Left lung (tissue), 10 donors: ENCODE results near the gene FAM114A1. TPM values are rescaled to one million over a fixed set of nuclear protein-coding genes. Genes with fewer than 3 reads are reported as not detected.

ENCODE experiments used
- ATAC-seq: fragments of 200-7000 bp; cut with Tn5 transposase; one replicate; pipeline ENCODE4 v1.9.1; 2020; ENCODE audit warnings: moderate library complexity
- DNase-seq, 4 donors: peaks; one replicate each; pipeline ENCODE4 v3.0.0-alpha.2; 2013 to 2020
- H3K27ac ChIP-seq, 2 donors: fragments of 200-600 bp; sonication (generic) in 1 of 2; one replicate each; pipeline versions ENCODE4 v1.5.0 to v1.8.0; 2020 to 2021
- H3K27me3 ChIP-seq, 2 donors: fragments of 200-600 bp; sonication (generic) in 1 of 2; one replicate each; pipeline versions ENCODE4 v1.5.0 to v1.8.0; 2020 to 2021
- H3K36me3 ChIP-seq, 2 donors: fragments of 200-600 bp; sonication (generic) in 1 of 2; one replicate each; pipeline versions ENCODE4 v1.5.0 to v1.8.0; 2020 to 2021
- H3K4me1 ChIP-seq, 2 donors: fragments of 200-600 bp; one replicate each; pipeline ENCODE4 v1.8.0; 2021
- H3K4me3 ChIP-seq, 2 donors: fragments of 200-600 bp; sonication (generic) in 1 of 2; one replicate each; pipeline versions ENCODE4 v1.5.0 to v1.8.0; 2020 to 2021; ENCODE audit warnings: mild to moderate bottlenecking in 1 of 2
- H3K9me3 ChIP-seq, 2 donors: fragments of 200-600 bp; sonication (generic) in 1 of 2; one replicate each; pipeline versions ENCODE4 v1.5.0 to v1.8.0; 2020 to 2021
- intact Hi-C, 2 donors: fragments of 100-400 bp; cut with DNase I; formaldehyde crosslinking; loops; one replicate each; pipeline versions ENCODE4 v1.11.2 to v1.14.2; 2022
- polyA plus RNA-seq, 6 donors: library from polyadenylated mRNA; unstranded; fragments of 120-200 nt; gene quantifications; one replicate each; pipeline ENCODE4 v1.2.1, GENCODE V29; 2013; ENCODE audit not compliant: insufficient read length in 6 of 6
- total RNA-seq, 2 donors: library from RNA; stranded (reverse); fragmentation: NEBNext Ultra II Directional; extraction: Animal tissue kit (Norgen Biotek cat#: 25700); gene quantifications; one replicate each; pipeline ENCODE4 v1.2.1, GENCODE V29; 2021
- TF ChIP-seq, protein P1 (sequence below), 2 donors: fragments of 200-600 bp; sonication (generic) in 1 of 2; IDR thresholded peaks; one replicate each; pipeline versions ENCODE4 v1.5.0 to v1.8.0; 2021; ENCODE audit warnings: antibody characterized with exemption in 2 of 2
- donor health status: DM: no; HTN: yes; CAD: no.
- donor health status: DM: no; HTN: no; CAD: no.

FAM114A1 gene
- total and polyA plus RNA-seq, 8 donors: 51.5 to 81.1 (median 62.4) TPM

DNA sequence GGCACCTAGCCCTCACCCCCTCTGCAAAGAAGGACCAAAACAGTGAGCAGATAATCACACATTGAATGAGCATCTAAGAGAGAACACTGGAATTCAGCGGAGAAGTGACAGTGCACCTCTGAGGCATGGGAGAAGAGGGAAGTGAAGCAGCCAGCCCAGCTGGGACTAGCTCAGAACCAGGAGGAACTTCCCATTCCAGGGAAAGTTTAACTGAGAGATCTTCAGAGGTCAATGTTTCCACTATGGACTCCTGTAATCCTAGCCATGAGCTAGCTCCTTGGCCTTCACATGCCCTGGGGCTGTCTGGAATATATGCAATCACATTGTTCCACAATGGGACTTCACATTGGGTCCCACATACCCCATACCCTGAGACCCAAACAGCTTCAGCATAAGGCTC is 35.4 kb upstream of the FAM114A1 start:
- Histone ChIP-seq H3K9me3 (peaks cover 0 to 24% of the 10 kb centered on the region in 2 donors), H3K36me3 (peaks cover 0 to 7% of the 10 kb centered on the region in 2 donors), H3K4me1 (peaks cover 0 to 11% of the 10 kb centered on the region in 2 donors), H3K27ac (no peak overlapping the region), H3K27me3 (no peaks in the 10 kb centered on the region), H3K4me3 (no peak overlapping the region)
- DNase-seq (no peak), ATAC-seq (peak; percentile 26)
- intact Hi-C loops: no loop called here
- TF ChIP-seq, protein P1, sequence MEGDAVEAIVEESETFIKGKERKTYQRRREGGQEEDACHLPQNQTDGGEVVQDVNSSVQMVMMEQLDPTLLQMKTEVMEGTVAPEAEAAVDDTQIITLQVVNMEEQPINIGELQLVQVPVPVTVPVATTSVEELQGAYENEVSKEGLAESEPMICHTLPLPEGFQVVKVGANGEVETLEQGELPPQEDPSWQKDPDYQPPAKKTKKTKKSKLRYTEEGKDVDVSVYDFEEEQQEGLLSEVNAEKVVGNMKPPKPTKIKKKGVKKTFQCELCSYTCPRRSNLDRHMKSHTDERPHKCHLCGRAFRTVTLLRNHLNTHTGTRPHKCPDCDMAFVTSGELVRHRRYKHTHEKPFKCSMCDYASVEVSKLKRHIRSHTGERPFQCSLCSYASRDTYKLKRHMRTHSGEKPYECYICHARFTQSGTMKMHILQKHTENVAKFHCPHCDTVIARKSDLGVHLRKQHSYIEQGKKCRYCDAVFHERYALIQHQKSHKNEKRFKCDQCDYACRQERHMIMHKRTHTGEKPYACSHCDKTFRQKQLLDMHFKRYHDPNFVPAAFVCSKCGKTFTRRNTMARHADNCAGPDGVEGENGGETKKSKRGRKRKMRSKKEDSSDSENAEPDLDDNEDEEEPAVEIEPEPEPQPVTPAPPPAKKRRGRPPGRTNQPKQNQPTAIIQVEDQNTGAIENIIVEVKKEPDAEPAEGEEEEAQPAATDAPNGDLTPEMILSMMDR (IDR thresholded peaks at IDR 0.05): no peak

DNA sequence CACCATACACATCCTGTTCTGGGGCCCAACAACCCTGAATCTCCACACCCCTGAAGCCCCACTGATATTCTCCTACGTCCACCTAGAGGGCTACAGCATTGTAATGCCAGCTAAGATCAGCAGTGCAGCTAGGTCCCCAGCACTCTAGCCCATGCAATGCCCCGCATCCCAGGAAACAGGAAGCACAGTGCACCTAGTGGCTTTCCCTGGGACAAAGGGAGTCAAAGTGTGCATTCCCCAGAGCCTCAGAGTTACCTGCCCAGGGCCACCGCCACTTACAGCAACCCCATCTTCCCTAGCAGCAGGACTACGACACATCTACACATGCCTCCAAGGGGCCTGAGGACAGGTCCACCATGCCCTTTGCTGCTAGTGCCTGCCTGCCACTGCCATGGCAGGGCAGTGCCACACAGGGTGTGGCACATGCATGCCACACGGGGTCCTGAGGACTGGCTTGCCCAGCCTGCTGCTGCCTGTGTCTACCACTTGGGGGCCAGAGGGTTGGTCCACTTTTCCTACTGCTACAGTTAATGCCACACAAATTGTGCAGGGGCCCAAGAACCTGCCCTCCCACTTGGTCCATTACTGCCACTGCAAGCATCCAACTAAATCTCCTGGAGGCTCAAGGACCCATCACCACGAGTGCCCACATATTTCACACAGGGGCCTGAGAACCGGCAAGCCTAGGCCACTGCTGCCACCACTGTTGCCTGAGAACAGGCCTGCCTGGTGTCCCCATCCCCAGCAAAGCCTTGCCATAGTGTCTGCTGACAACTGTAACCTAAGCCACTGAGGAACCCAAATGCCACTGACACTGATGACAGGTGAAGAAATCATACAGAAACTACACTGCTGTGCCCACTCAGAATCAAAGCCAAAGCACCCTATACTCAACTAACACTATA is 34.7 kb upstream of the FAM114A1 start:
- TF ChIP-seq, protein P1 (IDR thresholded peaks at IDR 0.05): no peak
- Histone ChIP-seq H3K36me3 (peaks cover 0 to 4% of the 10 kb centered on the region in 2 donors), H3K27me3 (no peaks in the 10 kb centered on the region), H3K9me3 (peaks cover 0 to 26% of the 10 kb centered on the region in 2 donors), H3K27ac (no peak overlapping the region), H3K4me1 (peaks cover 0 to 11% of the 10 kb centered on the region in 2 donors), H3K4me3 (no peak overlapping the region)
- ATAC-seq (no peak), DNase-seq (no peak)
- intact Hi-C loops: no loop called here

DNA sequence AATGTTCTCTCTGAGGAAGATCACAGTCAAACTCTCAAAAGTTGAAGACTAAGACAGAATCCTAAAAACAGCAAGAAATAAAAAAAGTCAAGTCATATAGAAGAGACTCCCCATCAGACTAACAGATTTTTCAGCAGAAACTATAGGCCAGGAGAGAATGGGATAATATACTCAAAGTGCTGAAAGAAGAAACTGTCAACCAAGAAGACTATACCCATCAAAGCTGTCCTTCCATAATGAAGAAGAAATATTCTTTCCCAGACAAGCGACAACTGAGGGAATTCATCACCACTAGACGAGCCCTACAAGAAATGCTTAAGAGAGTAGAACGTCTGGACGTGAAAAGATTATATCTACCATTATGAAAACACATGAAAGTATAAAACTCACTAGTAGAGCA is 33.0 kb upstream of the FAM114A1 start:
- ATAC-seq: no peak
- H3K4me1 ChIP-seq: peaks cover 0 to 11% of the 10 kb centered on the region in 2 donors
- H3K36me3 ChIP-seq: no peaks in the 10 kb centered on the region
- TF ChIP-seq, protein P1 (IDR thresholded peaks at IDR 0.05): no peak
- no peaks in the 10 kb centered on the region for H3K27me3 ChIP-seq
- peaks cover 0 to 26% of the 10 kb centered on the region in 2 donors for H3K9me3 ChIP-seq
- no peak overlapping the region for H3K27ac ChIP-seq
- H3K4me3 ChIP-seq: no peak overlapping the region
- DNase-seq: no peak
- intact Hi-C loops: no loop called here

DNA sequence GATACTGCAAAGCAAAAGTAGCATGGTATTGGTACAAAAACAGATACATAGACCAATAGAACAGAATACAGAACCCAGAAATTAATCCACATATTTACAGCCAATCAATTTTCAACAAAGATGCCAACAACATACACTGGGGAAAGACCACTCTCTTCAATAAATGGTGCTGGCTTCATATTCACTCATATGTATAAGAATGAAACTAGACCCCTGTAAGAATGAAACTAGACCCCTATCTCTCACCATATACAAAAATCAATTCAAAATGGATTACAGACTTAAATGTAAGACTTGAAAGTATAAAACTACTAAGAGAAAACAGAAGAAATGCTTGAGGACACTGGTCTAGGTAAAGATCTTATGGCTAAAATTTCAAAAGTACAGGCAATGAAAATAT is 30.3 kb upstream of the FAM114A1 start:
- no peak for DNase-seq
- no peak for ATAC-seq
- peaks cover 0 to 26% of the 10 kb centered on the region in 2 donors for H3K9me3 ChIP-seq
- intact Hi-C loops: no loop called here
- no peaks in the 10 kb centered on the region for H3K27me3 ChIP-seq
- TF ChIP-seq, protein P1 (IDR thresholded peaks at IDR 0.05): no peak
- H3K27ac ChIP-seq: no peak overlapping the region
- no peak overlapping the region for H3K4me3 ChIP-seq
- H3K4me1 ChIP-seq: peaks cover 0 to 6% of the 10 kb centered on the region in 2 donors
- H3K36me3 ChIP-seq: no peaks in the 10 kb centered on the region

DNA sequence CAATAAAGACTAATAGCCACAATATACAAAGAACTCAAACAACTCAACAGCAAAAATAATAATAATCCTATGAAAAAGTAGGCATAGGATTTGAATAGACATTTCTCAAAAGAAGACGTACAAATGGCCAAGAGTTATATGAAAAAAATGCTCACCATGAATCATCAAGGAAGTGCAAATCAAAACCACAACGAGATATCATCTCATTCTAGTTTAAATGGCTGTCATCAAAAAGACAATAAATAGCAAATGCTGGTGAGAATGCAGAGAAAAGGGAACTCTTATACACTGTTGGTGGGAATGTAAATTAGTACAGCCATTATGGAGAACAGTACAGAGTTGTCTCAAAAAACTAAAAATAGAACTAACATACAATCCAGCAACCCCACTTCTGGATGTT is 29.8 kb upstream of the FAM114A1 start:
- DNase-seq (no peak), ATAC-seq (no peak)
- TF ChIP-seq, protein P1 (IDR thresholded peaks at IDR 0.05): no peak
- Histone ChIP-seq H3K9me3 (peaks cover 0 to 26% of the 10 kb centered on the region in 2 donors), H3K36me3 (no peaks in the 10 kb centered on the region), H3K4me1 (peaks cover 0 to under 1% of the 10 kb centered on the region in 2 donors), H3K27ac (no peak overlapping the region), H3K4me3 (no peak overlapping the region), H3K27me3 (no peaks in the 10 kb centered on the region)
- intact Hi-C loops: no loop called here
